Astrocyte of the spinal cord (primary cell): Measurements from ENCODE around the gene SIRPD.
"Not testable (repeated sequence)": the region's sequence is repeated elsewhere in the genome, so short reads cannot be mapped to it uniquely, and the experiment has no call there.

Experiments
- DNase-seq: peaks from one replicate; pipeline ENCODE4 v3.0.0; 2011; ENCODE audit warnings: low read depth, low spot score
- H3K4me3 ChIP-seq: 2 replicates; pipeline ENCODE4 v1.5.1; 2011; ENCODE audit warnings: low read depth, mild to moderate bottlenecking, low read length, moderate library complexity
- CTCF ChIP-seq: IDR thresholded peaks from 2 replicates; pipeline ENCODE4 v1.5.1; 2012; ENCODE audit warnings: low read depth, mild to moderate bottlenecking, low read length, inconsistent platforms
- in situ Hi-C: cut with HindIII; loops from 2 replicates; pipeline ENCODE4 v1.10.0; 2017; ENCODE audit warnings: low sequenced_read_pairs

Gene SIRPD

GRCh38 chr20:1577906-1578305 is 20.4 kb upstream of the SIRPD start:
- no peak overlapping the region for H3K4me3 ChIP-seq
- no peak for DNase-seq
- in situ Hi-C loops: no loop called here
- TF ChIP-seq CTCF: no peak

- in situ Hi-C loops, DNase-seq, H3K4me3 ChIP-seq: not testable (repeated sequence)
These were observed 19.8 kb upstream of the SIRPD start for GRCh38 chr20:1577313-1577712.

GRCh38 chr20:1576641-1577040 is 19.1 kb upstream of the SIRPD start:
- in situ Hi-C loops: no loop called here
- no peak for TF ChIP-seq CTCF
- H3K4me3 ChIP-seq: no peak overlapping the region
- DNase-seq: no peak

GRCh38 chr20:1576003-1576402 is 18.5 kb upstream of the SIRPD start:
- H3K4me3 ChIP-seq, DNase-seq, in situ Hi-C loops: not testable (repeated sequence)

- DNase-seq, H3K4me3 ChIP-seq, in situ Hi-C loops: not testable (repeated sequence)
These were observed 14.1 kb upstream of the SIRPD start for GRCh38 chr20:1571583-1571982.

GRCh38 chr20:1569415-1569881 is 11.9 kb upstream of the SIRPD start:
- no peak for TF ChIP-seq CTCF
- H3K4me3 ChIP-seq: no peak overlapping the region
- DNase-seq: no peak
- in situ Hi-C loops: no loop called here

GRCh38 chr20:1568163-1568490 is 10.6 kb upstream of the SIRPD start:
- no peak for TF ChIP-seq CTCF
- no peak overlapping the region for H3K4me3 ChIP-seq
- in situ Hi-C loops: no loop called here
- DNase-seq: no peak

GRCh38 chr20:1567392-1568162 is 10.1 kb upstream of the SIRPD start:
- no peak overlapping the region for H3K4me3 ChIP-seq
- DNase-seq: peak; percentile 42
- TF ChIP-seq CTCF: no peak
- in situ Hi-C loops: no loop called here
